Body of pancreas (tissue), 4 donors: ENCODE data around the gene CTH.
"Not testable (repeated sequence)": the region's sequence is repeated elsewhere in the genome, so short reads cannot be mapped to it uniquely, and the experiment has no call there.

Experiments used
- CTCF ChIP-seq, 7 experiments: fragments of 450-650 bp in 4 of 7; fragments of 200-600 bp in 3 of 7; sonication (generic) in 3 of 7; IDR thresholded peaks; one replicate each; pipeline ENCODE4 v1.5.1; 2016 to 2019; ENCODE audit warnings: antibody characterized with exemption in 7 of 7
- POLR2A ChIP-seq, 3 donors: fragments of 450-650 bp; IDR thresholded peaks; one replicate each; pipeline ENCODE4 v1.6.1; 2016; ENCODE audit warnings: antibody characterized with exemption in 3 of 3, mild to moderate bottlenecking in 2 of 3

GRCh38 chr1:70366997-70367396 lies 44.1 kb upstream of the CTH start:
- TF ChIP-seq CTCF, POLR2A (IDR thresholded peaks at IDR 0.05): not testable (repeated sequence)
